GM19035 (cell line): Measurements from ENCODE around the gene ZDHHC1.

Source experiments
- ATAC-seq: cut with Tn5 transposase; IDR thresholded peaks from one replicate; pipeline ENCODE4 v1.9.1; 2021; ENCODE audit not compliant: unreplicated experiment

Gene ZDHHC1

GRCh38 chr16:67448580-67448979 lies 32.3 kb upstream of the ZDHHC1 start:
- ATAC-seq, result no peak

DNA sequence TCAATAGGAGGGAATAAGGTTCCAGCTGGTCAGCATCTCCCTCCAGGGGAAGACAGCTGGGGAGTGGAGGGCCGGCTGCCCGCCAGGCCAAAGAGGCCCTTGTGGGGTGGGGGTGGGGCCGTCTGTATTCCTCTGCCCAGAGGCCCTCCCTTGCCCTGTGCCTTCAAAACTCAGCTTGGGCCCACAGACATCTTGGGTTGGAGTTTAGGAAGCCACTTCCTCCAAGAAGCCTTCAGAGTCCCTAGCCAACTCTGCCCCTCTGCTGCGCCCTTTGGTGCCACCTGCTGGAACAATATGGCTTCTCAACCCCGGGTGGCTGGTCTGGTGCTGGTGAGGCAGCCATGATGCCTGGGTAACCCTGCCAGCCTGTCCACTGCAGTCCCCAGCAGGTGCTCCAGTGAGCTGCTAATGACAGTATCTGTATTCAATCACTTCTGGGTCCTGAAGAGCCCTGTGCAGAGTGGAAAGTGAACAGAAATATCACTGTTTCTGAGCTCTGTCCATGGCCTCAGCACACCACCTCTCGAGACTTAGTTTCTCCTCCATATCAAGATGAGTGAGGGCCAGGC lies 31.3 kb upstream of the ZDHHC1 start:
- no peak for ATAC-seq

DNA sequence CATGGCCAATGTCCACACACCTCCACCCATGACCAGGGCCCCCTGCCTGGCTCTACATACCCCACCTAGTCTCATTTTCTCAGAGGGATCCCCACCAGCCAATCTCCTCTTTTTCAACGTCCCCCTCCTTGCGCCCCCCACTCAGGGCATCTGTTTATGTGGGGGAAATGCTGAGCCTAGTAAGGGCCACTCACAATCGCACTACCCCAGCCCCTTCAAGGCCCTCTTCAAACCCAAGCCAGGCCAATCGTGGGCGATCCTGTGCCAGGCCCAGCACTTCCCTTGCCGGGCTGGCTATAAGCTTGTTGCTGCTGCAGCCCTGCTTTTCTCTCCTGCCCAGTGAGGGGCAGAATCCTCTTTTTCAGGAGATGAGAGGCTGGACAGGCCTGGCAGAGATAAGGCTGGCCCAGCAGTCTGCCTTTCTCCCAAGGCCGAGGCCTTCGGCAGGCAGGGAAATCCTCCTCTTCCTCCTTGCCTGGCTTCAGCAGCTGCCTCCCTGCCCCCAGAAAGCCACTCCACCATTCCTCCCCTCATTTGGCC lies 30.8 kb upstream of the ZDHHC1 start:
- ATAC-seq, result no peak

- no peak for ATAC-seq
Observed at GRCh38 chr16:67445913-67446907, 29.9 kb upstream of the ZDHHC1 start.

DNA sequence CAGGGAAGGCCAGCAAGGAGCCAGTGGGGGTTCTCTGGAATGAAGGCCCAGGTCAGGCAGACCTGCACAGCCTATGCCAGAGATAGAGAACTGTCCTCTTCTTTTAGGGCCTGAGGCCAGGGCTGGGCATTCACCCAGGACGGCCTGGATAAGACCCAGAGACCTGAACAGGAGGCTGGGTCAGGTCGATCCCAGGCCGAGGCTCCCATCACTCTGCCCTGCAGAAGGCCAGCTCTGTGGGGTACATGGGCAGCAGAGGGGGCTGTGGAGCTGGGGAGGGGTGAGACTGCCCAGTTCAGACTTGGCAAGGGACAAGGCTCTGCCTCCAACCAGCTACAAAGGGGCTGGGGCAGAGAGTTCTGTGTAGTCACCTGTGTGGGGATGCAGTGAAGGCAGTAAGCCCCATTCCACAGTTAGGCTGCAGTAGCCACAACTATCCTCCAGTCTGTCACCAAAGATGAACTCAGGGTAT lies 29.2 kb upstream of the ZDHHC1 start:
- ATAC-seq, result no peak

DNA sequence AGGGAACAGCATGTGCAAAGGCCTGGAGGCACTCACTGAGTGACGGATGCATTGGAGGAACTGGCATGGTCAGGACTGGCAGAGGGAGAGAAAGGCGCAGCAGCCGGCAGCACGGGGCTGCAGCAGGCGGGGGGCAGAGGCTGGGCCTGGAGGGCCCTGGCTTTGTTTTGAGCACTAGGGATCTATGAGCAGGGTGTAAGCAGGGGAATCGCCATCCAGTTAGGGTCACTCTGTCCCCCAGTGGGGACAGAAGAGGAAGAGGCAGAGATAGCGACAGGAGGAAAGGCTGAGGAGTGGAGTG lies 28.8 kb upstream of the ZDHHC1 start:
- no peak for ATAC-seq

DNA sequence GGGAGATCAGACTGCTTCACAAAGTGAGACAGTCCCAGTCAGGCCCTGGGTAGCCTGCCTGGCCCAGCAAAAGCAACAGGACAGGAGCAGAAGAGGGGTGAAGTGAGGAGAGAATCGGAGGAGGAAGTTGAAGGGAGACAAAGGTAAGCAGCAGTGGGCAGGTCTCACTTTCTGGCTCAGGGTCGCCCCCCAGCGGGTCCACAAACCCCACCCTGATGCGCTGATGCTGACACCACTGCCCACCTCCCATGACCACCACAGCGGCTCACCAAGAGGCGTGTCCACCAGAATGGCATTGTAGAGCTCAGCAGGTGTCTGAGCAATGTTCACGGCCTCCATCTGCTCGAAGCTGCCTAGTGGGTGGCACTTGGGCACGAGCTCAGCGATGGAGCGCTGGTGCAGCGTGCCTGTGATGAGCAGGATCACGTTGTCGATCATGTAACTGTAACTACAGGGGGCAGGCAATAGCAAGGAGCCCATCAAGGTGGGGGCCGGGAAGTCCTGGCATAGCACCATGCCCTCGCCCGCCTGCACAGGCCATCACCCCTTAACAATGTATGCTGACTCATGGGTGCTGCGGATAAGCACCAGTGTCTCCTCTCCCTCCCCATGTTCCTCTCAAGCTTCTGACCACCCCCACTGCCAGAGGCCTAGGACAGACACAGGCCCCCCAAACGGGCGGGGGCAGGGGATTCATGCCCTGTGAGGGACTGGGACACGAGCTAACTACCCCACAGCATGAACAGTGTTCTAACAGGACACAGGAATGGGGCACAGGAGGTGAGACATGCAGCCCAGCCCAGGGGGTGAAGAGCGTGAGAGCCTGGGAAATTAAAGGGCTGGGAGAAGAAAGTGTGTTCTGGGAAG lies 28.2 kb upstream of the ZDHHC1 start:
- no peak for ATAC-seq

DNA sequence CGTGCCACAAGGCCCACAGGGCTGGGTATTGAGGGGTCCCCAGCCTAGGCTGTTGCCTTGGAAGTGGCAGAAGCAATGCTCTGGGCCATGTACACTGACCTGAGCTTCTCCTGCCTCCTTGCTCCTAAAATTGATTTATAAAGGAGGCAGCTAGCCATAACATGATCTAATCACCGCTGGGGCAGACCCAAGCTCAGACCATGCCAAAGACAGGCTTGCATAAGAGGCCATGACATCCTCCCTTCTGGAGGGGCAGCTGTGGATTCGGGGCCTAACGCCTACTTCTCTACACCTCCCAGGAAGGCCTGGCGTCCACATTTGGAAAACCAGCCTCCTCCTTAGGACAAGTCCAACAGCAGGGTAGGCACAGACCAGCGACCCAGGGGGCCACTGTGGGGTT lies 27.0 kb upstream of the ZDHHC1 start:
- ATAC-seq, result no peak

DNA sequence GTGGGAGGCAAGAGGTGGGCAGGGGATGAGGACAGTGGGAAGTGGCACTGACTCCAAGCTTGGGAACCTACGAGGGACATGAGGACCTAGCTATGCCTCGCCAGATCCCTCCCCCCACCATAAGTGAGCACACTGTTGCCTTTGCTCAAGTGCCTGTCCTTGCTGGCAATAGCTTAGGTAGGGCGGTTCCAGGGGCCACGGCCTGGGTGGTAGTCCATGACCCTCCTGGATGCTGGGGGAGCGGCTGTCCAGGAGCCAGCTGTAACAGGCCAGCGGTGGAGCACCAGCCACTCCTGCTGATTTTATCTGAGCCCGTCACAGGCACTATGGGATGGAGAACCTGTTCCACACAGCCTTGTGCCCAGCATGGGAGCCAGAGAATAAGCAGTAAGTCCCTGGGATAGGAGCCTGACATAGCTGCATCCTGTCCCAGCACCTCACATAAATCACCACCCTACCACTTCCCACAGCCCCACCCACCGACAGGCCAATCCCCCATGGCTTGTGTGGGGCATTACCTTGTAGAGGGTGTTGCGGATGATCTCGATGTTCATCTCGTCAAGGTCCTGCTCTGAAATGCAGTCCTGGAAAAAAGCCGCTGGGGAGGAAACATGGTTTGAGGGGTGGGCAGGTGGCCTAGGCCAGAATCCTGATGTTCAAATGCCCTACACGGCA lies 26.4 kb upstream of the ZDHHC1 start:
- no peak for ATAC-seq

GRCh38 chr16:67441907-67442306 lies 25.6 kb upstream of the ZDHHC1 start:
- no peak for ATAC-seq

DNA sequence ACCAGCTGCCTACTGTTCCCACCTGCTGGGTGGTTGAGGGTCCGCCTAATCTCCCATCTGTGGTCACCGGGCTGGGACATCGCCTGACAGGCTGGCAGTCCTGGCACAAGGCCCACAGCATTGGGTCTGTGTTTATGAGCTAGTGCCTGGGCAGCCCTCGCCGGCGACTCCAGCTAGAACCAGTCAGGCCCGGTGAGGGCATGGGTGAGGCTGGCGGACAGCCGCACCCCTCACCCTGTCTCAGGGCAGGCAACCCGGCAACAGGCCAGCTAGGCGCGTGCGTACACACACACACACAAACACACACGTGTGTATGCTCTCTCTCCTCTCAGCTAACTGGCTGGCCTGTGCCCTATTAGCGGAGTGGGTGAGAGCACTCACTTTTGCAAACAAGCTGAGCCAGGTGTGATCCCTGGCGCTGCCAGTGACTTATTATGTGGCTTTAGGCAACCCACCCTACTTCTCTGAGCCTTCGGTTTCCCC lies 25.0 kb upstream of the ZDHHC1 start:
- ATAC-seq, result no peak

GRCh38 chr16:67438824-67439393 lies 22.6 kb upstream of the ZDHHC1 start:
- no peak for ATAC-seq

GRCh38 chr16:67438098-67438791 lies 22.0 kb upstream of the ZDHHC1 start:
- ATAC-seq, result no peak

DNA sequence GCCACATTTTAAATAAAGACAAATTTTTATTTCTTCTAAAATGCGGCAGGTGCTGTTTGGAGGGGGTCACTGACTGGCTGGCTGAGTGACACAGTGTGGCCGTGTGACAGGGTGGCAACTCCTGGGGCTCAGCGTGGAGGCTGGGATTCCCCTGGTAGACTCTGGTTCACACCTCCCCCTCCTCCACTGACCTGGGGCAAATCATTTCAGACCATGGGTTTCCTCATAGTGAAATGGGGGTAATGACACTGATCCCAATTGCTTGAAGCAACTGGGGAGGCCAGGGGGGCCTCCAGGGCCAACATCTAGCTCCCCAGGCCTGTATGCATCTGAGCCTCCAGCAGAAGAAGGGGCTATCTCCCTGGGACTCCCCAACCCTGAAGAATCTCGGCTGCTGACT lies 21.2 kb upstream of the ZDHHC1 start:
- no peak for ATAC-seq

DNA sequence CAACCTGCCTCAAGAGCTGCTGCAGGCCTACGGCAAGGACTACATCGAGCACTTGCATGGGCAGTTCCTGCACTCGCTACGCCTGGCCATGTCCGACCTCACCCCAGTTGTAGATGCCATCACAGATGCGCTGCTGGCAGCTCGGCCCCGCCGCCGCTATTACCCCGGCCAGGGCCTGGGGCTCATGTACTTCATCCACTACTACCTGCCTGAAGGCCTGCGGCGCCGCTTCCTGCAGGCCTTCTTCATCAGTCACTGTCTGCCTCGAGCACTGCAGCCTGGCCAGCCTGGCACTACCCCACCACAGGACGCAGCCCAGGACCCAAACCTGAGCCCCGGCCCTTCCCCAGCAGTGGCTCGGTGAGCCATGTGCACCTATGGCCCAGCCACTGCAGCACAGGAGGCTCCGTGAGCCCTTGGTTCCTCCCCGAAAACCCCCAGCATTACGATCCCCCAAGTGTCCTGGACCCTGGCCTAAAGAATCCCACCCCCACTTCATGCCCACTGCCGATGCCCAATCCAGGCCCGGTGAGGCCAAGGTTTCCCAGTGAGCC lies 20.4 kb upstream of the ZDHHC1 start:
- no peak for ATAC-seq

- no peak for ATAC-seq
Observed at GRCh38 chr16:67435758-67436164, 19.5 kb upstream of the ZDHHC1 start.

DNA sequence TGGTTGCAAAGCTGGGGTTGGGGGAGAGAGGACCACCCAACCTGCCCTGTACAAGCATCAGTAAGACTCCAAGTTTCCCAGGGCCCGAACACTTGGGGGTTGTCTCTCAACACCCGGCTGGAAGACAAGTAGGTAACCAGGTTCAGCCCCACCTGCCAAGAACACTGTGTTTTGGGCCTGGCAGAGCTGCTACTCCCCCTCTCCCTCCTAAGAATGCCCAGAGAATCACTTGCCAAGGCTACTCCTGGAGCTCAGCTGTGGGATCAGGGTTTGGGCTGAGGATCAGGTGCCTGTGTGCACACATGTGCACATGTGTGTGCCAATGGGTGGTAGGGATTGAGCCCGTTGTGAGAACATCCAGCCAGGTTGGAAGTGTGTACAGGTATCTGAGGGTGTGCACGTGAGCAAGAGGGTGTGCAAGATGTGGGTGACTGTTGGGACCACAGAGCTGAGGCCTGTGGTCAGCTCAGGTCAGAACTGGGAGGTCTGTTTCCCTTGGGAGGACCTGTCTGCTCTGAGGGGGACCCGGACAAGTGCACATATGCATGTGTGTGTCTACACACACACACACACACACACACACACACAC lies 16.9 kb upstream of the ZDHHC1 start:
- no peak for ATAC-seq

GRCh38 chr16:67432506-67432890 lies 16.2 kb upstream of the ZDHHC1 start:
- ATAC-seq, result no peak
